ENCODE measurements around the gene HSPH1. TPM values are rescaled to one million over a fixed set of nuclear protein-coding genes. Genes with fewer than 3 reads are reported as not detected.

The HSPH1 gene
- total and polyA plus RNA-seq, 4 donors = 11.0 to 30.3 (median 20.3) TPM

GRCh38 chr13:31167490-31167889 is 5.8 kb upstream of the HSPH1 start:
- Histone ChIP-seq H3K36me3 (ENCODE audit: control insufficient read depth in 4 of 4, insufficient read depth in 3 of 4, low read depth in 1 of 4, low read length in 3 of 4) (no peaks in the 10 kb centered on the region), H3K9me3 (ENCODE audit: control insufficient read depth in 4 of 4, low read length in 3 of 4) (no peaks in the 10 kb centered on the region), H3K9ac (ENCODE audit: low read depth in 1 of 2, low read length in 2 of 2) (no peak overlapping the region), H3K27me3 (ENCODE audit: control insufficient read depth in 4 of 4, insufficient read depth in 4 of 4, low read length in 3 of 4) (no peaks in the 10 kb centered on the region), H3K27ac (ENCODE audit: low read depth in 1 of 2, low read length in 2 of 2) (no peak overlapping the region), H3K4me3 (ENCODE audit: low read depth in 1 of 3, low read length in 3 of 3) (no peak overlapping the region), H3K4me1 (ENCODE audit: control insufficient read depth in 4 of 4, insufficient read depth in 4 of 4, low read length in 3 of 4) (peaks cover 0 to 5% (median 0%) of the 10 kb centered on the region in 4 donors)
- no peak for TF ChIP-seq FOXA1 (IDR thresholded peaks at IDR 0.05)
- no peak for TF ChIP-seq TAF1 (conservative IDR thresholded peaks at IDR 0.05)
- TF ChIP-seq RXRA (IDR thresholded peaks at IDR 0.05) = no peak
- no peak for TF ChIP-seq NR2F2 (IDR thresholded peaks at IDR 0.05)
- no peak for TF ChIP-seq SP1 (IDR thresholded peaks at IDR 0.05)
- TF ChIP-seq JUND (IDR thresholded peaks at IDR 0.05) = no peak
- TF ChIP-seq, protein P1, sequence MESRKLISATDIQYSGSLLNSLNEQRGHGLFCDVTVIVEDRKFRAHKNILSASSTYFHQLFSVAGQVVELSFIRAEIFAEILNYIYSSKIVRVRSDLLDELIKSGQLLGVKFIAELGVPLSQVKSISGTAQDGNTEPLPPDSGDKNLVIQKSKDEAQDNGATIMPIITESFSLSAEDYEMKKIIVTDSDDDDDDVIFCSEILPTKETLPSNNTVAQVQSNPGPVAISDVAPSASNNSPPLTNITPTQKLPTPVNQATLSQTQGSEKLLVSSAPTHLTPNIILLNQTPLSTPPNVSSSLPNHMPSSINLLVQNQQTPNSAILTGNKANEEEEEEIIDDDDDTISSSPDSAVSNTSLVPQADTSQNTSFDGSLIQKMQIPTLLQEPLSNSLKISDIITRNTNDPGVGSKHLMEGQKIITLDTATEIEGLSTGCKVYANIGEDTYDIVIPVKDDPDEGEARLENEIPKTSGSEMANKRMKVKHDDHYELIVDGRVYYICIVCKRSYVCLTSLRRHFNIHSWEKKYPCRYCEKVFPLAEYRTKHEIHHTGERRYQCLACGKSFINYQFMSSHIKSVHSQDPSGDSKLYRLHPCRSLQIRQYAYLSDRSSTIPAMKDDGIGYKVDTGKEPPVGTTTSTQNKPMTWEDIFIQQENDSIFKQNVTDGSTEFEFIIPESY (IDR thresholded peaks at IDR 0.05) = no peak
- TF ChIP-seq MAX (IDR thresholded peaks at IDR 0.05) = no peak
- TF ChIP-seq RAD21 (IDR thresholded peaks at IDR 0.05) = no peak
- no peak for TF ChIP-seq EGR1 (IDR thresholded peaks at IDR 0.05; ENCODE audit: low read depth in 2 of 2)
- no peak for DNase-seq (ENCODE audit: low spot score)

DNA sequence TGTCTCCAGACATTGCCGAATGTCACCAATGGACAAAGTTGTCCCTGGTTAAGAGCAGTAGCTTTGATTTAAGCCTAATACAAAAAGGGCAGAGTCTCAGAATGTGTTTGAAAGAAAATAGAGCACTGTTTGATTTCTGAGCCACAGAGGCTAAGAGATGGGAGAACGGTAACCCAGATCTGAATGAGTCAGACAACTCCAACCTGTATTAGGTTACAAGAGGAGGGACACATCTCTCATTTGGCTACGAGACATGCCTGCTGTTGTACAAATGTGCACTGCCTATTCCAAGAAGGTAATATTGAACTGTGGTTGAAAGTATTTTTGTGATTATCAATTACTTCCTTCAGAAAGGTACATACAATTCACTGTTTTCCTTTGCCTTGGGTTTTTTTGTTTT is 4.9 kb upstream of the HSPH1 start:
- Histone ChIP-seq H3K27ac (ENCODE audit: low read depth in 1 of 2, low read length in 2 of 2) (no peak overlapping the region), H3K27me3 (ENCODE audit: control insufficient read depth in 4 of 4, insufficient read depth in 4 of 4, low read length in 3 of 4) (no peaks in the 10 kb centered on the region), H3K9ac (ENCODE audit: low read depth in 1 of 2, low read length in 2 of 2) (no peak overlapping the region), H3K4me3 (ENCODE audit: low read depth in 1 of 3, low read length in 3 of 3) (no peak overlapping the region), H3K9me3 (ENCODE audit: control insufficient read depth in 4 of 4, low read length in 3 of 4) (no peaks in the 10 kb centered on the region), H3K36me3 (ENCODE audit: control insufficient read depth in 4 of 4, insufficient read depth in 3 of 4, low read depth in 1 of 4, low read length in 3 of 4) (no peaks in the 10 kb centered on the region), H3K4me1 (ENCODE audit: control insufficient read depth in 4 of 4, insufficient read depth in 4 of 4, low read length in 3 of 4) (peaks cover 0 to 5% (median 0%) of the 10 kb centered on the region in 4 donors)
- WGBS = 89% methylated on average over 3 of the region's 3 CpGs
- no peak for DNase-seq (ENCODE audit: low spot score)
- TF ChIP-seq YY1 (IDR thresholded peaks at IDR 0.05) (no peak), FOXA2 (IDR thresholded peaks at IDR 0.05) (no peak), TAF1 (conservative IDR thresholded peaks at IDR 0.05) (no peak), HNF4G (IDR thresholded peaks at IDR 0.05) (no peak), RXRA (IDR thresholded peaks at IDR 0.05) (no peak), MAX (IDR thresholded peaks at IDR 0.05) (no peak), JUND (IDR thresholded peaks at IDR 0.05) (no peak), CTCF (IDR thresholded peaks at IDR 0.05; ENCODE audit: low read depth, low read length, missing input control) (no peak), EGR1 (IDR thresholded peaks at IDR 0.05; ENCODE audit: low read depth in 2 of 2) (no peak), SP1 (IDR thresholded peaks at IDR 0.05) (no peak), NR2F2 (IDR thresholded peaks at IDR 0.05) (no peak), HNF4A (conservative IDR thresholded peaks at IDR 0.05) (no peak), GABPA (IDR thresholded peaks at IDR 0.05 in 1 of 2, conservative IDR thresholded peaks at IDR 0.05 in 1 of 2) (no peak)
- TF ChIP-seq, protein P1 (IDR thresholded peaks at IDR 0.05) = no peak
- TF ChIP-seq, protein P2, sequence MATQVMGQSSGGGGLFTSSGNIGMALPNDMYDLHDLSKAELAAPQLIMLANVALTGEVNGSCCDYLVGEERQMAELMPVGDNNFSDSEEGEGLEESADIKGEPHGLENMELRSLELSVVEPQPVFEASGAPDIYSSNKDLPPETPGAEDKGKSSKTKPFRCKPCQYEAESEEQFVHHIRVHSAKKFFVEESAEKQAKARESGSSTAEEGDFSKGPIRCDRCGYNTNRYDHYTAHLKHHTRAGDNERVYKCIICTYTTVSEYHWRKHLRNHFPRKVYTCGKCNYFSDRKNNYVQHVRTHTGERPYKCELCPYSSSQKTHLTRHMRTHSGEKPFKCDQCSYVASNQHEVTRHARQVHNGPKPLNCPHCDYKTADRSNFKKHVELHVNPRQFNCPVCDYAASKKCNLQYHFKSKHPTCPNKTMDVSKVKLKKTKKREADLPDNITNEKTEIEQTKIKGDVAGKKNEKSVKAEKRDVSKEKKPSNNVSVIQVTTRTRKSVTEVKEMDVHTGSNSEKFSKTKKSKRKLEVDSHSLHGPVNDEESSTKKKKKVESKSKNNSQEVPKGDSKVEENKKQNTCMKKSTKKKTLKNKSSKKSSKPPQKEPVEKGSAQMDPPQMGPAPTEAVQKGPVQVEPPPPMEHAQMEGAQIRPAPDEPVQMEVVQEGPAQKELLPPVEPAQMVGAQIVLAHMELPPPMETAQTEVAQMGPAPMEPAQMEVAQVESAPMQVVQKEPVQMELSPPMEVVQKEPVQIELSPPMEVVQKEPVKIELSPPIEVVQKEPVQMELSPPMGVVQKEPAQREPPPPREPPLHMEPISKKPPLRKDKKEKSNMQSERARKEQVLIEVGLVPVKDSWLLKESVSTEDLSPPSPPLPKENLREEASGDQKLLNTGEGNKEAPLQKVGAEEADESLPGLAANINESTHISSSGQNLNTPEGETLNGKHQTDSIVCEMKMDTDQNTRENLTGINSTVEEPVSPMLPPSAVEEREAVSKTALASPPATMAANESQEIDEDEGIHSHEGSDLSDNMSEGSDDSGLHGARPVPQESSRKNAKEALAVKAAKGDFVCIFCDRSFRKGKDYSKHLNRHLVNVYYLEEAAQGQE (IDR thresholded peaks at IDR 0.05) = no peak
